HG03280 (cell line): Measurements from ENCODE around the gene JRKL.

Experiments
- ATAC-seq: cut with Tn5 transposase; IDR thresholded peaks from one replicate; pipeline ENCODE4 v1.9.1; 2021; ENCODE audit warnings: mild to moderate bottlenecking, moderate library complexity; ENCODE audit not compliant: unreplicated experiment

Gene JRKL

DNA sequence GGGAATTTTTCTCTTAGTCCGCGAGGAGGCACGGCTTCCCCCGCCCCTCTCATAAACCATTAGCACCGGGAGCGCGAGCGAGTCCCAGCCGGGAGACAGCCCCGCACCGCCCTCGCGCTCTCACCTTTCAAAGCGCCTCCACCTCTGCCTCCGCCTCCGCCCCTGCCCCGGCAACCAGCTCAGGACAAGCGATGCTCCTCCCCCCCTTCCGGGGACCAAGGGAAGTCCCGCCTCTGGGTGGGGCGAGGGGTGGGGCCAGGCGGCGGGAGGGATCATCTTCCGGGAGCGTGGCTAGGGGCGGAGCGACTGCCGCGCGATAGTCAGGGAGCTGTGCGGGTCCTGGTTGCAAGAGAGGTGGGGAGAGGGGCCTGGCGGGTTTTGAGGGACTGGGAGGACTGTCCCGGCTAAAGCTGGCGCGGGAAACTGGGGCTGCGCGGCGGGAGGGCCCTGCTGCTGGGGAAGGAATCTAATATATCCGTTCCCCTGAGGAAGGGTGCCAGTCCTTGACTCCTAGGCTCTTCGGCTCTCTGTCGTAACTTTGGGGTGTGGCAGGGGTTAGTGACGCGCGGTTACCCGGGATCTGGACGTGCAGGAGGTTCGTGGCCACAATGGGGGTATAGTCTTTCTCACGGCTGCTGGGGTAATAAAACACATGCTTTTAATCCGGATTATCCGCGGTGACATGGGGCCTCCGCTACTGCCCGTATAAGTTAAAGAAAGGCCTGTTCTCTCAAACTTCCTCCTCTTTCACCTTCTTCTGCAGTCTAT is at the start of gene JRKL, which contains the start of gene CCDC82:
Gene JRKL (plus strand): TSS at position 294 of the 768 bp plus-strand sequence. CDS start 637 bp downstream, outside the sequence.
Gene CCDC82 (minus strand): TSS at position 193 of the 768 bp plus-strand sequence. CDS start 5,165 bp downstream, outside the sequence.
- peak; percentile 97 for ATAC-seq

DNA sequence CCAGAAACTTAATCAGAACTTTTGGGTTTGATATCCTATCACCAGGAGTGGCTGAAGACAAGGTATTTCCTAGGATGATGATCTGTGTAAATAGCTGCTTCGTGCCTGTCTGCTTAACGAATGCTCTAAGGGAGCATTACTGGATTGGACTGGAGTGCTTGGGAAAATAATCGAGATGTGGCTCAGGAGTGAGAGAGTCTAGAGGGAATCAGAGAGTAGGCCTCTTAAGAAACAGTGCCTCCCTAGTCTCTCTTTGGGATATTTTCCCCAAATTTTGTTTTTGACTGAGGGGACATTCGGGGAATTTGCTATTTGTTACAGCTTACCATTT is 49.3 kb upstream of the JRKL start:
- ATAC-seq: no peak

DNA sequence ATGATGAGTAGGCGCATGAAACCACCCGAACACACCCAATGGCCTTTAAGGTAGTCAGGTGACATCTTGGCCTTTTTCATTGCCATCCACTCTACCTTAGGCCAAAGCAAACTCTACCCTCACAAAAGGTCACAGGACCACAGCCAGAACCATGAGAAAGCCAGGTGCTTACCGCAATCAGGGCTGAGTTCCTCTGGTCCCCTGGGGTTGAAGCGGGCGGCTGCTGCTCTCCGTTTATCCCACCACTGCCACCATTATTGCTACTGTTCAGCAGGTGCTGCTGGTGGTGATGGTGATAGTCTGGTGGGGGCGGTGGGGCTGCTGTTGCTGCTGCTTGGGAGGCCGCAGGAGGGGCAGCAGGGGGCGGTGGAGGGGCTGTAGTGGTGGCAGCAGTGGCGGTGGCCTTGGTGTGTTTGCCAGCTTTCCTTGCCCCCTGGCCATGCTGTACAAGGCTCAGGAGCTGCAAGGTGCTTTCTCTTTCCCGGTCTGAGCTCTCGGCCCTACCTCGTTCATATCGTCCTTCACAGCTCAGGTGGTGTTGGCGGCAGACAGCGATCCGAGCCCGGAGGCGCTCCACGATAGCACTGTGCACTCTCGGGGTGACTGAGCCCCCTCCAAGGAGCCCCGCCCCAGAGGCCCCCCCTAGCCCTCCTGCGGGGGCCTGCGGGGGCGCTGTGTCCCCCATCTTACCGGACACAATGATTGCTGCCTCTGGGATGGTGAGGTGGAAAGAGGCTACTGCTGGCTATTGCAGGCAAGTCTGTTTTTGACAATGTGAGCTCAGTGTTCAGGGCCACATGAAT is 48.4 kb upstream of the JRKL start:
- peak; percentile 37 for ATAC-seq

DNA sequence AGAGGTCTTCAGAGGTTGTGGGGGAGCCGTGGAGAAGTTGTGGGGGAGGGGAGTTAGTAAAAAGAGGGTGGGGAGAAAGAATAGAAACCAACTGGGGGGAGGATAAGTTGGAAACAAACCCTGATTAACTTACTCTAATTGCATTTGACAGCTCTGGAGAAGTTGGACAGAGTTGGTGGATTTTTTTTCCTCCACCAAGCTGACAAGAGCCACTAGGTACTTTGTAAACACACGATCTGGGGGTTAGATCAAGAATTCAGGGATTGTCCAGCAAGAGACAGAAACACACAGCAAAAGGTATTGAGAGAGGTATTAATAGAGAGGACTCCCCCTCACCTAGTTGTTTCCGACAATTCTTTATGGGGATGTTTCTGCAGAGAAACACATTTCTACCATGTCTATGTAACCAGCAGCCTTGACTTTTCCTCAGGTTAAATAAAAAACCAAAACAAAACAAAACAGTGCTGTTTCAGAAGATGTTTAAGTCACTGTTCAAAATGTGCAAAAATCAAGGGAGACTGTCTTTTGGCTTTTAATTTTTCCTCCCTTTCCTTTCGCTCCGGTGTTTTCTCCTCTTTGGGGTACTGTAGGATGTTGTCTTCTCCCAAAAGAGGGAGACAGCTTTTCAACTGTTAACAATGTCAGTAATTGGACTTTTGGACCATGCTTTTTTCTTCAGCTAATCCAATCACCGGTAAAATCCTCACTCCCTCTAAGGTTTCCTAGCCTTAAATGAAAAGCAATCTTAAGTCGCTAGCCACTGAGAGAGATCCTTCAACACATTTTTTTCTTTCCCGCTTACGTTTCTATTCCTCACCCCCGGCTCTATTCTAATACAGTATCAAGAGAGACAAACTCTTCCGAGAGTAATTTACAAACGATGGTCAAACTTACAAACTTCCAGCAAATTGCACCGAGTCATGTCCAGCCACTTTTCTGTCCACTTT is 47.5 kb upstream of the JRKL start:
- ATAC-seq: no peak

DNA sequence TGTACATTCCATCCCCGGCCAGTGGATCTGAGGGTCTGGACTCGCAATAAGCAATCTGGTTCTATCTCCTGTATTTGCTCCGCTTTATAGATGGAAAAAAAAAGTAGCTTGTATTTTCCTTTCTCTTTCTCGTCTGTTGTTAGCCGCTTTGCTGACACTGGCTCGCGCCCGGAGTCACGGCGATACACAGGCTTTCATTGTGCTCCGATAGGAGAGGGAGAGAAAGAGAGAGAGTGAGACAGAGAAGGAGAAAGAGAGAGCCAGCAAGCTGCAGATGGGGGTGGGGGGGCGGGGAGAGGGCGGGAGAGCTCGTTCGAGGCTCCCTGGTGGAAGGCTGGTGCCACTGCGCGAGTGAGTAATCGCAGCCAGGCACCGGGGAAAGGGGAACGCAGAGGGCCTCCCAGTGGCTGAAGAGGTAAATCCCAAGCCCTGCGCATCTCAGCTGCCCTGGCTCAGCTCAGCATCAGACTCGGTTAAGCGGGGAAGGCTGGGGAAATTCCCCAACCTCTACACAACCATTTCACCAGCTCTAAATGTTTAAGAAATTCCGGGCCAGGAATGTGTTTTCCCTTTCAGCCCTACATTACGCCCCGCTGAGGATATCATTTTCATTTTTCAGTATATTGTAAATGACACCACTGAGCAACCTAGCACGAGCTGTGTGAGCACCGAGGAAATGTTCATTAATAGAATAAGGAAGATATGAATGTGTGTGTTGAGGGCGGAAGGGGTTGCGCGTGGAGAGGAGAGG is 46.7 kb upstream of the JRKL start, which contains the start of gene MAML2:
Gene MAML2 (minus strand): TSS at position 235 of the 751 bp plus-strand sequence. CDS start 1,300 bp downstream, outside the sequence.
- ATAC-seq: peak; percentile 85

DNA sequence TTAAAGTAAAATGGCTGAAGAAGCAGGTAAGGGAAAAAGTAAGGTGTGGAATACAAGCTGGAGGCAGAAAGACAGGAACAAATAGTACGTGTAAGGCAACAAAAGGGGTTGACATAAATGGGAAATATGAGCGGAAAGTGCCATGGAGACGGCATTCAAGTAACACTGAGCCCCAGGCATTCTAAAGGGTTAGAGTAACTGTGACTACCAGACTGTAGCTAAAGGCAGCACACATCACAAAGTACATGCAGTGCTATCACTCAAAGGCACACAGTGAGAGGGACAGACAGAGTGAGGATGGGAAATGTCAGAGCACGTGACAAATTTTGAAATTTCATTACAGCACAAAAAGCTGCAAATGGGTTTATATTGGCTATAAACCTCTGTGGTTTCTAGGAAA is 33.0 kb upstream of the JRKL start:
- ATAC-seq: no peak

DNA sequence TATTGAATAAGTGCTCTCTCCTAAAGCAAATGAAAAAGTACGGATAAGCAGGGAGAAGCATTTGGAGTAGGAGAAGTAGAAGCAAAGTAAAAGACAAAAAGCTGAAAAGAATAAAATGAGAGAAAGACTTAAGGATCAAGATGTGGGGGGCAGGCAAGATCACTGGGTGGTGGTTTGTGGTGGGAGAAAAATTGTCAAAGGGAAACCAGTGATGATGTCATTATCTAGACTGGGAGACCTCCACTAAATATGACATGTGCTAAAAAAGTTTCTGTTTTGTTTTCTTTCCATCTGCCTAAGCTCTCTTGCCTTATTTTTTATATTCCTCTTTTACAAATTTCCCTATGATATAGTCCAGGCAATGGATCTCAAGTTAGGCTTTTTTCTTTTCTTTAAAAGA is 32.0 kb upstream of the JRKL start:
- no peak for ATAC-seq

DNA sequence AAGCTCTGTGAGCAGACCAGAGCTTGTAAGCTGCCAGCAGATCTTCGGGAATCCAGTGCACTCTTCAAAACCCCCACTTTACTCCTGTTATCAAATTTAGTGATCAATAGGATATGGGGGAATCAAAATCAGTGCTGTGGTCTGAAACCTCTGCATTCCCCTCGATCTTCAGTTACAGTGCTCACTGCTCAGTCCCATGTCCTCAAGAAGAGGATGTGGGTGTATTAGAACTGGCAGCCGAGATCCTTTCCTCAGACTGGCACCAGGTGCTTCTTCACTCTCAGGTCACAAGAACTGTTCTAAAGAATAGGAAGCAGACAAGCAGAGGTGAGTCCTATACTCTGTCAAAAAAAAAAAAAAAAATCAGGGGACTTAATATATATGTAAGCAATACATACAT is 31.5 kb upstream of the JRKL start:
- ATAC-seq: no peak

DNA sequence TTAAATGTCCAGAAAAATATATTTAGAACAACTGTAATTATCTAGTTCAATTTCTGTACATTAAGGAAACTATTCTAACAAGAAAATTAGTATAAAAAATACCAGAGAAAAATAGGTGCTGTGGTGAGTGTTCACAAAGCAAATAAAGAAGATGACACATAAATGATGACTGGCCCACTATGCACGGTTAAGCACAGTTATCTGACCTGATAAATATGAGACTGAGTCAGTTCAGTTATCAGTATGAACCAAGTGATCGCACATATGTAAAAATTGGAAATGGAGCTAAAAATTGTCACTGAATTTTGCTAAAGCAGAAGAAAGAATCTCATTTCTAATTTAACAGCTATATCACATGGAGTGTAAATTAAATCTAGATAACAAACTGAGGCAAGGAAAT is 28.0 kb upstream of the JRKL start:
- ATAC-seq: no peak

DNA sequence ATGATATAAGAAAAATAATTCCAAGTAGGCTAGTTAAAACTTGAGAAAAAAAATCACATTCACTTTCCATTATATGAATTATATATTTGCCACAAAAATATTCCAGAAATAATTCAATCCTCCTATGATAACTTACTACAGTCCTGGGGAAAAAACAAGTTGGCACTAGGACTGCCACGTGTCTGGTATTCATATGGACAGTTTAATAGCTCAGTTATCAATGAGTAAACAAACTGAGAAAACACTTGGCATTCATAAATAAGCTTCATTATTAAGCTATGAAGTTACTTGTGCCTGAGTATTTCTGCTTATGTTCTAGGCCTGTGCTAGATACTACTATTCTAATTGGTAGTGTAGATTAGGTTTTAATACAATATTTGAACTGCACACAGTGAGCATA is 24.3 kb upstream of the JRKL start:
- ATAC-seq: no peak

DNA sequence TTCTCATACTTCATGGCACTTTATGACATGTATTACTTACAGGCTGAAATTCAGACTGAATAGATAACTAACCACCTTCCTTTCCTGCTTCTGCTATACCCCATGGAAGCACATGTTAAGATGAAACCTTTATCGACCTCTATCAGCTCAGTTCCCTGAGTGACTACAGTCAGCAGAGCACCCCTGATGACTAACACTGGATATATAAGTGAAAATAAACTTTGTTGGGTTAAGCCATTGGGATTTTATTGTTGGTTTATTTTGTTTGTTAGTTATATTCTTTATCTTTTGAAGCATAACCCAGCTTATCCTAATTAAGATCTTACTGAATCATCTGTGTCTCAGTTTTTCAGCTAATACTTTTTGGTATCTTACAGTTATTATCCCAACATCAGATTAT is 23.8 kb upstream of the JRKL start:
- ATAC-seq: no peak

DNA sequence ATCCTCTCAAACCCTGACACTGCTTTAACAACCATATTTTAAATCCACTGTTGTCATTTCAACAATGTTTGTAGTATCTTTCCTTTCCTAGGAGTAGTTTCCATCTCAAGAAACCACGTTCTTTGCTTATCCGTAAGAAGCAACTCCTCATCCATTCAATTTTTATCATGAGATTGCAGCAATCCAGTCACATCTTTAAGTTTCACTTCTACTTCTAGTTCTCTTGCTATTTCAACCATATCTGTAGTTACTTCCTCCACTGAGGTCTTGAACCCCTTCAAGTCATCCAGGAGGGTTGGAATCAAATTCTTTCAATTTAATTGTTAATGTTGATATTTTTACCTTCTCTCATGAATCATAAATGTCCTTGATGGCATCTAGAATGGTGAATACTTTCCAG is 22.5 kb upstream of the JRKL start:
- no peak for ATAC-seq

DNA sequence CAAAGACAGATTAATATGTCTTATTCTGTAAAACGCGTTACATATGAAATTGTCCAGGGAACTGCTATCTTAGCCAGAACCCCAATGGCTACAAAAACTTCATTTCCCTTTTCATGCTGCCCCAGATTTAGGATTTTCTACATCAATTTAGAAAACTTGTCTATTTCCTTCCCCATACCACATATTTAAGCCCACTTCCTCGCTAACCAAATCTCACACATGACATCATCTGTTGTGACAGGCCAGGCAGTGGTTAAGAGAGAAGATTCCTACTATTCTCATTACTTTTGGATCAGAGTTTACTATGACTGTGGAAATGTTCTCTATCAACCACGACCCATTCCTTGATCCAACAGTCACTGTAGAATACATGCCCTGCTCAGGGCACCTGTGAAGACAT is 16.0 kb upstream of the JRKL start:
- ATAC-seq: no peak

DNA sequence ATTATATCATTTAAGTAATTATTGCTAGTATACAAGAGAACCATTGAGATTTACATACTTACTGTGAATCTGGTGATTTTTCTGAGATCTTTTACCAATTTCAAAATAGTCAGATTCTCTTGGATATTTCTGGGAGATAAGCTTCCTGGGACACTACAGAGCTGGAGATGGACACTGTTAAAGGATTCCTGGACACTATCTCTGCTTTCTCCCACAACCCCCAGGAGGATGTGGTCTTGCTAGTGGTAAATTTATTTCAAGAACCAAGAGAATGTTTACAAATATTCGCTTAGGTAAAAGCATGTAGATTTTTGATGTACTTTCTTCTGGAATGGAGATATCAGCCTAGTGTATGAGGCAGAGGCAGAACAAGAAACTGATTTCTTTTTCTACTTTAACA is 13.0 kb upstream of the JRKL start:
- ATAC-seq: no peak

DNA sequence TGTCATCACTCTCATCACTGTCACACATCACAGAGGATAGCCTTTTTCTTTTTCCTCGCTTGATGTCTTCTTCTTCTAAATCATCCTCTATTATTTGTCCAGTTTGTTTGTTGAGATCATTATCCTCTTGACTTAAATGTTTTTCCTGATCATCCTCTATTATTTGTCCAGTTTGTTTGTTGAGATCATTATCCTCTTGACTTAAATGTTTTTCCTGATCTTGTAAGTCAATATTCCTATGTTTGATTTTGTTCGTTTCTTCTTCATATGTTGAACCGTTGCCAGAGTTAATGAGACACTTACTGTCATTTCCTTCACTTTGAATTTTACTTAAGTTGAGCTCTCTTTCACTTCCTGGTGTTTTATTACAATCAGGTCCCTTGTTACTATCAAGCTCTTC is 5.7 kb upstream of the JRKL start:
- ATAC-seq: no peak

DNA sequence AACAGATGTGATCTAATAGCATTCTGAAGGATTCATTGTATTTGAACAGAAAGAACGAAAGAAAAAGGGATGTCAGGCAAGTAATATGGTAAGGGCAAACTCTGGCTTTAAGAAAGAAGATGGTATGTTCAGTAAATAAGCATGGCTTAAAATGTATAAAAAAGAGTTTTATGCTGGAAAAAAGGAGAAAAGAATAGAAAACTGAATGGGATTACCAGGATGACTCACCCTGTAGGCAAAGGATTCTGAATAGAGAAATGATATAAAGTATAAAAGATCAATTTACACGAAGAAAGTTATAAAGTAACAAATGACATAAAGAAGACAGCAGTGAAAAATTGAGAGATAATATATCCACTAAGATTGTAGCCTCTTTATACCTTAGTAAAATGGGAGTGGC is 4.6 kb upstream of the JRKL start:
- no peak for ATAC-seq

DNA sequence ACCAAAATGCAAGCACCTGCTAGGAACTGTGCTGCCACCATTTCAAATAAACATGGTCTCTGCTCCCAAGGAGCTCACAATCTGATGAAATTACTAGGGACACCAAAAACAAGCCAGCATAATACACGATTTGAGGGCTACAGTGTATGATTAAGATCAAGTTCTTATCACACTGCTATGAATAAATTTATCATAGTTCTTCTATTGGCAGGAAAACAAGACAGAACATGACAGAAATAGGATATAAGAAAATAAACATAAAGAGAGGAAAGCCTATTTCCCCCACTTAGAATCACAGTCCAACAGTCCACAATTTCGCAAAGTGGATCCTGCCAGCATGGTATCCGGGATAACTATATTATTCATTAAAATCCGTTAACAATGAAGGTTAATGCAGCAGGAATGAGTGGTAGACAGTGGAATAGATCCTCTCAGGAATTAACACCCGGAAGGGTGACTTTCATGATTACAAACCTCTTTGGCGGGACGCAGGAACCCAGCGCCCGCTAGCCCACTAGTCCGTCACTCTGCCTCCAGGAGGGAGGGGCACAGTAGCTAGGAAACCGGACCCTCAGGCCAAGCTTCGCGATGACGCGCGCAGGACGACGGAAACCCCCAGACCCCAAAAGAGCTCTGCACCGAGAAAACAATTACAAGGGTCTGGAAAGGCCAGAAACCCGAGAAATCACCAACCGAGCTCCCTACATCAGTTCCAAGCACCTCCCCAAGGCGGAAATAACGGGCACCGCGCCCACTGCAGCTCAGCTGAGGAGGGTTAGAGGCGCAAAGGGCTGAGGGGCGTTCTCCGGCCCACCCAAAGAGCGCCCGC is 708 bp upstream of the JRKL start:
- peak; percentile 51 for ATAC-seq

DNA sequence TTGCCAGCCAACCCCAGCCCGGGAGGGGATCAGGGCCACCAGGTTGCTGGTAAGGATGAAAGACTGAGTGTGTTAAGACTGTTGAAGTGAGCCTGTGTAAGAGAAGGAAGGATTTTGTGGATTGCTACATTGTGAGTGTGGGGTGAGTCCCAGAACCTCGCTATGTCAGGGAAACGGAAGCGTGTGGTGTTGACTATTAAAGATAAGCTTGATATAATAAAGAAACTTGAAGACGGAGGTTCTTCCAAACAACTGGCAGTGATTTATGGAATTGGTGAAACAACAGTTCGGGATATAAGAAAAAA is 627 bp downstream of the JRKL start:
- ATAC-seq: no peak

DNA sequence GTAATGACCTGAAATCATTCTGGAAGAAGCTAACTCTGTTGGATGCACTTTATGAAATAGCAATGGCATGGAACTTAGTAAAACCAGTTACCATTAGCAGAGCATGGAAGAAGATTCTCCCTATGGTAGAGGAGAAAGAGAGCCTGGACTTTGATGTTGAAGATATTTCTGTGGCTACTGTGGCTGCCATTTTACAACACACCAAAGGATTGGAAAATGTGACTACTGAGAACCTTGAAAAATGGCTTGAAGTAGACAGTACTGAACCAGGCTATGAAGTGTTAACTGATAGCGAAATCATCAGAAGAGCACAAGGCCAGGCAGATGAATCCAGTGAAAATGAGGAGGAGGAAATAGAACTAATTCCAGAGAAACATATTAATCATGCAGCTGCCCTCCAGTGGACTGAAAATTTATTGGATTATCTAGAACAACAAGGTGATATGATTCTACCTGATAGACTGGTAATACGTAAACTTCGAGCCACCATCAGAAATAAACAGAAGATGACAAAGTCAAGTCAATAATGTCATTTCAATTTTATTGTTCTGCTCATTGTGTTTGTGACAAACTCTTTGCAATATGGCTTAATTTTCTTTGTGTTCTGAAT is 2.0 kb downstream of the JRKL start:
- no peak for ATAC-seq
